B cell (primary cell): ENCODE results near the gene GPM6B.

Experiments
- CTCF ChIP-seq: fragments of 200-600 bp; IDR thresholded peaks from one replicate; pipeline ENCODE4 v1.8.0; 2022; ENCODE audit warnings: antibody characterized with exemption, mild to moderate bottlenecking
- EZH2 ChIP-seq: IDR thresholded peaks from 2 replicates; pipeline ENCODE4 v1.6.1; 2012; ENCODE audit warnings: borderline replicate concordance, low read depth, mild to moderate bottlenecking, moderate library complexity, low read length; ENCODE audit not compliant: insufficient read depth, poor library complexity, severe bottlenecking

DNA sequence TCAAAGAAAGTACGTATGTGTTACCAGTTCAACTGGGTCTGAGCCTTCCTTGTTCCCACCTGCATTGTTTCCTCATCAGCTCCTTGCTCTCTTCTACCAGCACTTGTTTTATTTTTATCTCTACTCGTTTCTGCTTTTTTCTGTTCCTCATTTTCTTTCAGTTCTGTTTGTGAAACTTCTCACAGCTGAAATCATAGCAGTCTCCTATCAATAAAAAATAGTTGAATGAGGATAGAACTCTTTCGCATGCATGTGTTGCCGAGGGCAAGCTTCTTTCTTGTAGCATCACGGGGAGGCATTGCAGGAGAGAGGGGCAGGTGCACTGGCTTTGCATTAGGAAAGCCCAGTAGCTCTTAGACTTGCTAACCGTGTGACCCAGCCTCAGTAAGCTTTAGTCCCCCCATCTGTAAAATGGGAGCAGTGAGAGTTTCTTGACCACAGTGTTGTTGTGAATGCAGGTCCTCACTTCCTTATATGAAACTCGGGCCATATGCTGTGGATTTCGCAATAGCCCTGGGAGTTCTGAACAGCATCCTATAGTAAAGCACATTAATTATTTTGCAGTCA, 57.7 kb downstream of the GPM6B start:
- TF ChIP-seq CTCF (no peak), EZH2 (no peak)
